T-helper 17 cell (primary cell): ENCODE results near the gene ZNF667. TPM values are rescaled to one million over a fixed set of nuclear protein-coding genes. Genes with fewer than 3 reads are reported as not detected.
A peak's percentile ranks its signal among the peaks of the same experiment; 100 is the strongest.

Experiments
- ATAC-seq: fragments of 150-1000 bp; cut with Tn5 transposase; 2 replicates; pipeline ENCODE4 v1.10.0; 2021; ENCODE audit warnings: mild to moderate bottlenecking, moderate library complexity
- DNase-seq, 3 donors: peaks; one replicate each; pipeline versions ENCODE4 v3.0.0 to v3.0.0-alpha.2; 2020 to 2021
- H3K9me3 ChIP-seq: one replicate; pipeline ENCODE4 v1.7.0; 2013; ENCODE audit warnings: low read length, mild to moderate bottlenecking; ENCODE audit not compliant: control insufficient read depth, poor library complexity, severe bottlenecking
- H3K27ac Mint-ChIP-seq: one replicate; pipeline ENCODE4 v1.8.0; 2022; ENCODE audit warnings: mild to moderate bottlenecking, moderate library complexity, mixed read lengths
- H3K27me3 Mint-ChIP-seq: one replicate; pipeline ENCODE4 v1.8.0; 2022; ENCODE audit warnings: mixed read lengths
- H3K36me3 Mint-ChIP-seq: one replicate; pipeline ENCODE4 v1.8.0; 2022; ENCODE audit warnings: low read depth, mixed read lengths
- H3K4me1 Mint-ChIP-seq: one replicate; pipeline ENCODE4 v1.8.0; 2022; ENCODE audit warnings: mild to moderate bottlenecking, mixed read lengths
- H3K4me3 Mint-ChIP-seq: one replicate; pipeline ENCODE4 v1.8.0; 2022; ENCODE audit warnings: mild to moderate bottlenecking, moderate library complexity, mixed read lengths
- total RNA-seq, 4 donors: library from RNA in 2 of 4; stranded (reverse) in 2 of 4; gene quantifications; one replicate each; pipeline ENCODE4 v1.2.3 and lab custom pipeline; 2022 to 2026

The ZNF667 gene
- total RNA-seq, 2 donors from 2014 or later, result 0.26 to 2.0 TPM

GRCh38 chr19:56423276-56423984 is 53.7 kb downstream of the ZNF667 start:
- DNase-seq (no peak), ATAC-seq (no peak)
- Mint-ChIP-seq H3K4me3 (no peak overlapping the region), H3K27me3 (no peaks in the 10 kb centered on the region), H3K36me3 (peaks cover 4% of the 10 kb centered on the region), H3K4me1 (no peaks in the 10 kb centered on the region), H3K27ac (no peak overlapping the region)
- H3K9me3 ChIP-seq, result peaks cover 63% of the 10 kb centered on the region

DNA sequence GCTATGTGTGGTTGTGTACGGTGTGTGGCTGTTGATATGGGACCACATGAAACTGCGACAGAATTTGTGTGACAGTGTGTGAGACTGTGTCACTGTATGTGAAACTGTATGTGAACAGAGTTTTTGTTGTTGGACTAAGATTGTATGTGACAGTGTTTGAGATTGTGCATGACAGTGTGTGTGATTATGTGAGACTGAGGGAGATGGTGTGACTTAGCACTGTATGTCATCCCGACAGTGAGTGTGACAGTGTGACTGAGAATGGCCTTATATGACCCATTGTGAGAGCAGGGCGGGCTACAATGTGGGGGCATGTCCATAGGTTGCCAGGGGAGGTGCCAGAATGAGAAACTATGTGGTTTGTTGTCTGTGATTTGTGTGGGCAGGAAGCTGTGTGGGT is 72.1 kb downstream of the ZNF667 start:
- no peak for DNase-seq
- Mint-ChIP-seq H3K27ac (no peak overlapping the region), H3K4me3 (peak overlapping the region; percentile 78), H3K27me3 (no peaks in the 10 kb centered on the region), H3K36me3 (peaks cover 14% of the 10 kb centered on the region), H3K4me1 (peaks cover 10% of the 10 kb centered on the region)
- peaks cover 11% of the 10 kb centered on the region for H3K9me3 ChIP-seq
- no peak for ATAC-seq

- H3K4me1 Mint-ChIP-seq, result peaks cover 10% of the 10 kb centered on the region
- H3K27ac Mint-ChIP-seq, result no peak overlapping the region
- peaks cover 9% of the 10 kb centered on the region for H3K9me3 ChIP-seq
- DNase-seq, result no peak
- no peaks in the 10 kb centered on the region for H3K27me3 Mint-ChIP-seq
- peak overlapping the region; percentile 78 for H3K4me3 Mint-ChIP-seq
- ATAC-seq, result no peak
- peaks cover 11% of the 10 kb centered on the region for H3K36me3 Mint-ChIP-seq
Measured at GRCh38 chr19:56404705-56405056, 72.5 kb downstream of the ZNF667 start.

DNA sequence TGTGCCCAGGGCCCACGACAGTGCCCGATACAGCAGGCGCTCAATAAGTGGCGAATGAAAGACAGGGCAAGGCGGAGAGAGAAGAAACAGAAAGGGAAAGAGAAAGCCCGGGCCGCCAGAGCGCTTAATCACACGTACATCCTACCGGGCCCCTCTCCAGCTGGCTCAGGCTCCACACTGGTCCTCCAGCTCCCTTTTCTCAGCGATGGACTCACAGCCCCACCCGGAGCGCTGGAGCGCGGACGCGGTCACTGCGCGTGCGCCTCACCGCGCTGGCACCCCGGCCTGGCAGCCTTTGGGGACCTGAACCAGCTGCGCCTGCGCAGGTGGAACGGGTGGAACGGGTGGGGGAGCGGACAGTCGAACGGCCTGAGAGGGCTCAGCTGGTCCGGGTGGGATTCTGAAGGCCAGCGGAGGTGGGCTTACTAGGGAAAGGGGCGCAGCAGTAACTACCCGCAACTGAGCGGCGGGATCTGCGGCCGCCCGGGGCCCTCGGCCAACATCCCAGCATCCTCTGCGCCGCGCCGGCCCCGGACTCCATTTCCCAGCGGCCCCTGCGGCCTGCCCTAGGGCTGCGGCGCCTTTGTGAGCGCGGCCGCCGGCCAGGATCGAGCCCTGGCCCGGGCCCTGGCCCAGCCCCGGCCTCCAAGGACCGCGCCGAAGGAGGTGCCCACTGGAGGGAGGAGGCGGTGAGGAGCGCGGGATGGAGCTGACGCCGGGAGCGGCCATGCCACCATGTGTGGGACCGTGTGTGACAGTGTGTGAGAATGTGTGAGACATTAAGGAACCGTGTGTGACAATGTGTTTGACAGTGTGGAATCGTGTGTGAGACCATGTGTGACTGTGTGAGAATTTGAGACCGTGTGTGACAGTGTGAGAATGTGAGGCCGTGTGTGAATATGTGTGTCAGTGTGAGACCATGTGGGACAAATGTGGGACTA is 73.1 kb downstream of the ZNF667 start, which contains the start of gene ZNF583:
ZNF583 (plus strand) TSS at position 569 of the 941 bp plus-strand sequence. CDS start 2,783 bp downstream, outside the sequence.
- ATAC-seq (peak; percentile 92), DNase-seq (peak; percentile 84 to 89 (median 86))
- H3K9me3 ChIP-seq, result peaks cover 2% of the 10 kb centered on the region
- H3K27me3 Mint-ChIP-seq, result no peaks in the 10 kb centered on the region
- H3K4me1 Mint-ChIP-seq, result peaks cover 10% of the 10 kb centered on the region
- peak within 1 kb of the TSS; percentile 89 for H3K27ac Mint-ChIP-seq
- peak within 1 kb of the TSS; percentile 78 for H3K4me3 Mint-ChIP-seq
- H3K36me3 Mint-ChIP-seq, result peaks cover 11% of the 10 kb centered on the region

DNA sequence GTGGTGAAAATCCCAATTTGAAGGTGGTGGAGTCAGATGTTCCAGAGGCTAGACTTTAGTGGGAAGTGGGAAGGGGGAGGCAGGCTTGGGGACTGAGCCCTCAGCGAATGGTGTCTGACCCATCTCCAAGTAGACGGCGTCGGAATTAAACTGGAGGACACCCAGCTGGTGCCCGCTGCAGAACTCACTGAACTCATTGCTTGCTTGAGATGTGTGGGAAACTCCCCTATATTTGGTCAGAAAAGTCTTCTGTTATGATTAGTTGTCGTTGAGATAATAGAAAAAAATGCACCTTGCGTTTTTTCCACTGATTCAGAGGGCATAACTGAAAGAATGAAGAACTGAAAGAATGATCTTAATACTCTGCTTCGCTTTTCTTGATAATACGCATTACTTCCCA is 73.9 kb downstream of the ZNF667 start:
- H3K36me3 Mint-ChIP-seq, result peaks cover 5% of the 10 kb centered on the region
- peaks cover 10% of the 10 kb centered on the region for H3K4me1 Mint-ChIP-seq
- no peaks in the 10 kb centered on the region for H3K9me3 ChIP-seq
- no peak for ATAC-seq
- DNase-seq, result no peak
- H3K4me3 Mint-ChIP-seq, result peak overlapping the region; percentile 78
- H3K27ac Mint-ChIP-seq, result peak overlapping the region; percentile 89
- no peaks in the 10 kb centered on the region for H3K27me3 Mint-ChIP-seq

DNA sequence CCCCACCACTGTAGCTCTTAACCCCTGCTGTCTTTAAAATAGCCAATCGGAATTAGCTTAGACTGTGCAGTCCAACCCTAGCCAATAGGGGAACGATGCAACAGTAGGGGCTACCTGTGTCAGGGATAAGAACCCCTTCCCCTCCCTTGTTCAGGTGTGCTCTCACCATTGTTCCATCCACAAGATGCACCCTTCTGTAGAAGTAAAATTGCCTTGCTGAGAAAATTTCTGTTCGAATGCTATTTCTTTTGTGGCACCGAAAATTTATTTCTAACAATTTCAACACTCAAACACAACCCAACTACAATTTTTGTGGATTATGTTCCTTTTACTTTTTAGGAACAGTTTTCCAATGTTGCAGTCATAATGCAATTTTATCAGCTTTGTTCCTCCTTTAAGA is 76.7 kb downstream of the ZNF667 start:
- Mint-ChIP-seq H3K27me3 (no peaks in the 10 kb centered on the region), H3K4me1 (peaks cover 10% of the 10 kb centered on the region), H3K36me3 (peaks cover 4% of the 10 kb centered on the region), H3K4me3 (no peak overlapping the region), H3K27ac (no peak overlapping the region)
- H3K9me3 ChIP-seq, result no peaks in the 10 kb centered on the region
- ATAC-seq, result no peak
- DNase-seq, result no peak

- Mint-ChIP-seq H3K4me3 (no peak overlapping the region), H3K27me3 (no peaks in the 10 kb centered on the region), H3K36me3 (no peaks in the 10 kb centered on the region), H3K4me1 (no peaks in the 10 kb centered on the region), H3K27ac (no peak overlapping the region)
- DNase-seq (no peak), ATAC-seq (no peak)
- no peaks in the 10 kb centered on the region for H3K9me3 ChIP-seq
Measured at GRCh38 chr19:56398809-56399208, 78.3 kb downstream of the ZNF667 start.

DNA sequence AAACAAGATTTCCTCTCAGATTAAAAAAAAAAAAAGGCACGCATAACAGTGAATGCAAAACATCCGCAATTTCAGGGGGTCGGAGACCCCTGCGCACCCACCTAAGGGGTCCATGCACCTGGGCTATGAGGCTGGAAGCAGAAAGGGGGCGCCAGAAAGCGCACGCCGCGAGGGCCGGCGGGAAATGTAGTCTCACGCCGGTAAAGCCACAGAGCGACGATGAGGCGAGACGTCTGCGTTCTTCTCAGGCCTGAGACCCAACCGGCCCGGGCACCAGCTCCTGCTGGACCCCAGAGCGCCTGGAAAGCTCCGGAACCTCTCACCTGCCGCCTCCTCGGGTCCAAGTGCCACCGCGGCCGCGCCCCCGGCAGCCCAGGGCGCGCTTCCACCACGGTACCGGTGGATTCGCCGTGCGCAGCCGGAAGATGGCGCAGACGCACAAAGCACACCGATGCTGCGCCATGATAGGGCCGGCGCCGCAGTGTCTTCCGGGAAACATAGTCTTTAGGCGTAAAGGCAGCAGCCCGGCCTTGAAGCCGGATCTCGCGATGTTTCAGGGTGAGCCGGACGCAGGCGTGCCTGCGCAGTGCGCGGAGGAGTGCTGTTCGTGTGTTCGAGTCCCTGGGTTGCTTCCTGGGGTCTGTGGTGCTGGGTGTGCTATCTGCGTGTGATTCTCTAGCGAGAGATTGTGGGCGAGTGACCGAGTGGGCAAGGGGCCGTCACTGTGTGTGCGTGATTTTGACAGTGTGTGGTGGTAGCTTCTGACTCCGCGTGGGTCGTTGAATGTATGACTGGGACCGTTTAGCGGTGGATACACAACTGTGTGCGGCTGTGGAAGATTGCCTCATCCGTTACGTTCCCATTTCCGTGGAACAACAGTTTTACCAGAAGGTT is 83.8 kb downstream of the ZNF667 start, which contains the start of gene ZNF582:
ZNF582 (minus strand) TSS at position 416 of the 894 bp plus-strand sequence. CDS start 1,782 bp downstream, outside the sequence.
- no peaks in the 10 kb centered on the region for H3K27me3 Mint-ChIP-seq
- DNase-seq (peak; percentile 74 to 85 (median 79)), ATAC-seq (peak; percentile 98)
- H3K4me3 Mint-ChIP-seq, result peak within 1 kb of the TSS; percentile 78
- H3K4me1 Mint-ChIP-seq, result peaks cover 2% of the 10 kb centered on the region
- peaks cover 12% of the 10 kb centered on the region for H3K36me3 Mint-ChIP-seq
- no peaks in the 10 kb centered on the region for H3K9me3 ChIP-seq
- H3K27ac Mint-ChIP-seq, result peak within 1 kb of the TSS; percentile 59

Other genes with a start within 250 kb of the ZNF667 start
- not detected for gene EDDM13, start 204.6 kb downstream of the ZNF667 start, total RNA-seq
- 10 to 100 TPM in 1 of 2 donors, 1 to 10 TPM in 1; 9.1 to 11.1 TPM for gene ZSCAN5A, start 162.5 kb downstream of the ZNF667 start, total RNA-seq
- 1 to 10 TPM; 3.2 to 3.9 TPM for gene ZNF582, start 83.8 kb downstream of the ZNF667 start, total RNA-seq
- 1 to 10 TPM; 1.7 to 2.7 TPM for gene ZNF583, start 73.0 kb downstream of the ZNF667 start, total RNA-seq
- 1 to 10 TPM in 1 of 2 donors, under 1 TPM in 1; 0.23 to 1.1 TPM for gene ZNF471, start 30.5 kb upstream of the ZNF667 start, total RNA-seq
- gene ZFP28, start 61.6 kb upstream of the ZNF667 start, total RNA-seq, result 1 to 10 TPM; 4.8 to 5.1 TPM
- 1 to 10 TPM in 1 of 2 donors, under 1 TPM in 1; 0.83 to 1.4 TPM for gene ZNF470, start 90.1 kb upstream of the ZNF667 start, total RNA-seq
- gene ZNF71, start 118.0 kb upstream of the ZNF667 start, total RNA-seq, result 1 to 10 TPM; 4.9 to 5.1 TPM
- gene SMIM17, start 165.8 kb upstream of the ZNF667 start, total RNA-seq, result not detected
- under 1 TPM; 0.83 to 0.99 TPM for gene ZNF835, start 194.4 kb upstream of the ZNF667 start, total RNA-seq